GM15510 (cell line): Measurements from ENCODE around the gene CARS2.

Experiments used
- POLR2A ChIP-seq: IDR thresholded peaks from 3 replicates; pipeline ENCODE4 v1.6.1; 2011; ENCODE audit warnings: borderline replicate concordance; ENCODE audit not compliant: insufficient read length; ENCODE audit errors: extremely low read depth

The CARS2 gene

DNA sequence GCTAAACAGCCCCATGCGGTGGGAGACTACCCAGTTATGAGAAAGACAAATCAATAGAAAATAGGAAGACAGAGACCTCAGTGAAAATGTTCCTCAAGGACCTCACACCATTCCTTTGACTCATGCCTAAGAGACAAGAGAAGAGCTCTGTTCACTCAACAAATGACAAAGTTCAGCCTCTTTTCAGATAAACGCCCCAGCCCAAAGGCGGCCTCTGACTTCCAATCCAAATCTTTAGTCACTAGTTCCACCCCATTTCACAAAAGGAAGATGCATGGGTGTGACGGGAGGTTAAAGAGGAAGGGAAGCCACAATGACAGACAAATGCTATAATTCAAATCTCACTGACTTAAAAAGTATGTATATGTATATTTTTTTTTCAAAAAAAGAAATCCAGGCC lies 8.1 kb downstream of the CARS2 start:
- no peak for TF ChIP-seq POLR2A

DNA sequence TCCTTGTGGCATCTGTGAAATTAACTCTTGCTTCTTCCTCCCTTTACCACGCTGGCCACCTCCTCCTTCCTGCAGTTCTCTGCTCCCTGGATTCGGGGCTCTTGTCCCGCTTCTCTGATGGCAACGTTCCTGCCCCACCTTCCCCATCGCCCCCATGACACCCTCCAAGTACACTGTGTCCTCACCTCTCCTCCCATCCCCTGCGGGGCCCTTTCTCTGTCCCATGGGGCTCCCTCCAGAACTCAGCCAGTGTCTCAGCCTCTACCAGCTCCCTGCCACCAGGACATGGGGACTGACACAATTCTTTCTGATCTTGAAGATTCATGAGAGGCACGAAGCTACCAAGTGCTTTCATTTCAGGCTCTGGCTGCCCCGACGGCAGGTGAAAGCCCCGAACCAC lies 9.1 kb downstream of the CARS2 start:
- no peak for TF ChIP-seq POLR2A

DNA sequence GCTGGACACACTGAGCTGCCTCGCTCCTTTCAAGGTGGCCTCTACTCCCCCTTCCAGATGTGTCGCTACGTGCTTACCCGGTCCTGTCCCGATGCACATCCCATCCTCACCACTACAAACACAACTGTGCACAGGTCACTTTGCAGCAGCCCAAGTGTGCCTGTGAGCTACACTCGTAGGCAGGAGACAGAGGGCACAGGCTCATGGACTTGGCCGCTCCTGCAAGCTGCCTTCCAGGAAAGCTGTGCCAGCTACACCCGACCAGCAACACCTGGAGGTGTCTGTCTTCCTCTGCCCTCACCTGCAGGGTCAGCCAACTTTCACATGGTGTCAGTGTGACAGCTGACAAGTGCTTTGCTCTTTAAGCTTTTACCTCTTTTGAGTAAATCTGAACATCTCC lies 15.4 kb downstream of the CARS2 start:
- no peak for TF ChIP-seq POLR2A

DNA sequence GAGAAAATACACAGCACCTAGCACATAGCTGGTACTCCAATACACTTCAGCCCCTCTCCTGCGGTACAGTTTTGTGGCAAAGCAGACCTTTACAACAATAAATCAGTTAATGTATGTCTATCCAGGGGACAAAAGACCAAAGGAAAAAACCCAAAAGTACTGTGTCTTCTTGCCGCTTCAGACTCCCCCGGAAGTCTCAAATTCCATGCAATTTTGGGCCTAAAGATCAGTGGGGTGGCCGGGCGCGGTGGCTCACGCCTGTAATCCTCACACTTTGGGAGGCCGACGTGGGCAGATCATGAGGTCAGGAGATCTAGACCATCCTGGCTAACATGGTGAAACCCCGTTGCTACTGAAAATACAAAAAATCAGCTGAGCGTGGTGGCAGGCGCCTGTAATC lies 16.2 kb downstream of the CARS2 start:
- TF ChIP-seq POLR2A: no peak

DNA sequence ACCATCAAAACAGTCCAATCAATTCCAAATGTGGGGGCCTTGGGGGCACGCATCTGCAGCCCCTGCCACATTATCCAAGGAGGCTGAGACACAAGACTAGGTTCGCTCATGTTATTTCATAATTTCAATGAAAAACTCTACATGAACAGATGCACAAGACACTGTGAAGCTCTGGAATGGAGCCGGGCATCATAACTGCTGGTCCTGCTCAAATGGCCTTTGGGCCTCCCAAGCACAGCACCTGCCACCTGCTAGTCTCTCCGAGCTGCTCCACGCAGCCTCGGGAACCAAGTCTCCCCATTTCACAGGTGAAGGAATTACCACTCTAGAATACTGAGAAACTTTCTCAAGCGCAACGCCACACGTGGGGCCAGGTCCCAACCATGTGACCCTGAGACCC lies 16.9 kb downstream of the CARS2 start:
- TF ChIP-seq POLR2A: no peak

DNA sequence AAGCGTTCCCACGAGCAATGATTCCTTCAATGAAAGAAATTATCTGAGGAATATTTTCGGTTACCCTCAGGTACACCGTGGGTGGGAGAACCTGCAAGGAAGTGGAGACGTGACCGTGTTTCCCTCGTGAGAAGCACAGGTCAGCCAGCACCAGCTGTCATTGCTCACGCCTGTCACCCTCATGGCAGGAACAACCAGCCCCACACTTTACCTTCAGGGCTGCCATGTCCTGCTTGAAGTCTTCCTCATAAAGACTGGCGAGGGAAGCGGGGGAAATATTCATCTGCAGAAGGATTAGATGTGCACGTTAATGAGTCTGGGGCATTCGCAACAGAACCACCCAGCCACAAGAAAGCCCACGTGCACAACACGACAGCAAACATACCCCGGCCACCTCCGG lies 18.2 kb downstream of the CARS2 start:
- no peak for TF ChIP-seq POLR2A

DNA sequence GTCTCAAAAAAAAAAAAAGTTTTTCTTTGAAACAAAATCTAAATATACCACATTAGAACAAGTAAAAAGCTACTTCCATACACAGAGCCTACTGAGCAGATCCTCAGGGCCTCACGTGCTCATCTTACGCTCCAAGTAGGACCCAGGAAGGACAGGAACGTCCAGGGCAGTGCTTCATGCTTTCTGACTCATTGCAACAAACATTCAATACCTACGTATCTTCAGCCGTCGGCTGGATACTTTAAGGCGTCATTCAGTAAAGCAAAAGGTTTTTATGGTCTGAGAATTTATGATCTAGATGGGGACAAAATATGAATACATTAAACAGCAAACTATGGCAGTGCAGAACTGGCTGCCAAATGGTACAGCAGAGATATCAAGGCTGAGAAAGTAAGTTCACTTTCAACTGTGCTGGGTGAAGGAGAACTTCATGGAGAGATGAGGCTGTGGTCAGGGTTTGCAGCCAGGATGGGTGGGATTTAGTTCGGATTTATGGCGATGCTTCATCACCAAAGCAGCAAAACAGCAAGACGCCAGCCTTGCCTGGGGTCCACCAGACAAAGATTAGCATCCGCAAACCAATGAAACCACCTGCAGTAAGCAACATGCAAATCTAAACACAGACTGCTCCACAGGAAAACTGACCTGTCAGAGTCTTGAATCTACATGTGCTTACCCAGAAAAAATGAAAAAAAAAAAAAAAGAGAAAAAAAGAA lies 20.5 kb downstream of the CARS2 start:
- no peak for TF ChIP-seq POLR2A

DNA sequence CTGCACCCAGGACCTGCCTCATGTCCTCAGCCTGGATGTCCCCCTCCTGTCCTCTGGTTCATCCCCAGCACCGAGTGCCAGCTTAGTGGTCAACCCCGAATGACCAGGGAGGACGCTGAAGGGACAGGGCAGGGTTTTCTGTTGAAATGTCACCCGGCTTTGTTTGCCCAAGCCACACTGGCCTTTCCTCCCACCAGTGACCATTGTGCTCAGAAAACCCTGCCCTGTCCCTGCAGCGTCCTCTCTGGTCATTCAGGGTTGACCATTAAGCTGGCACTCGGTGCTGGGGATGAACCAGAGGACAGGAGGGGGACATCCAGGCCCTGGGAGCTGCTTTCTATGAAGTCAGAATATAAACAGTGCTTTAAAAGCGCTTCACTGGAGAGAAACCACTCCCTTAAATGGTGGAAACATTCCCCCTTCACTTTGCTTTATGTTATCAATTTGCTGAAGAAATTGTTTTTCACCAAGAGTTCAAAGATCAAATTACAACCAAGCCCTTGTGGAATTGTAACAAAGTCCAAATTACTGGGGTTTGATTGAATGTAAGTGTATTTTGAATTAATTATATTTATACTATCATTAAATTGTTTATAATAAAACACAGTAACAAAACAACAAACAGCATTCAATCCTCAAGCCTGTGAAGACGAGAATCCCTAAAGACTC lies 21.4 kb downstream of the CARS2 start:
- no peak for TF ChIP-seq POLR2A

DNA sequence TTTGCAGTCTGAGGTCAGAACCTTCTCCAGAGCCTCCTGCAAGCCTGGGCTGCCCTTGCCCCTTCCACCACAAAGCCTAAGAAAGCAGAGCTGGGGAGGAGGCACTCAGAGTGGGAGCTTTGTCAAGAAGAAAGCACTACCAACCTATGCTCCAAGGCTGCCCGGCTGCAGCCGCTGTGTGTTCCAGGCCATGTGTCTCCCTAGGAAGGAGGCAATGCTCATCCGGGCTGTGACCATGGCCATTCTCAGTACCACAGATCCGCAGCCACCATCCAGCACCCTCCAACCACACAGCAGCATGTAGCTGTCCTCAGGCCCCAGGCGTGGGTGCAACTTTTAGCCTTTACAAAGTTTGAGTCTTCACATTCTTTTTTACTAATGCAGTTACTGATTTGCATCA lies 22.0 kb downstream of the CARS2 start:
- no peak for TF ChIP-seq POLR2A

DNA sequence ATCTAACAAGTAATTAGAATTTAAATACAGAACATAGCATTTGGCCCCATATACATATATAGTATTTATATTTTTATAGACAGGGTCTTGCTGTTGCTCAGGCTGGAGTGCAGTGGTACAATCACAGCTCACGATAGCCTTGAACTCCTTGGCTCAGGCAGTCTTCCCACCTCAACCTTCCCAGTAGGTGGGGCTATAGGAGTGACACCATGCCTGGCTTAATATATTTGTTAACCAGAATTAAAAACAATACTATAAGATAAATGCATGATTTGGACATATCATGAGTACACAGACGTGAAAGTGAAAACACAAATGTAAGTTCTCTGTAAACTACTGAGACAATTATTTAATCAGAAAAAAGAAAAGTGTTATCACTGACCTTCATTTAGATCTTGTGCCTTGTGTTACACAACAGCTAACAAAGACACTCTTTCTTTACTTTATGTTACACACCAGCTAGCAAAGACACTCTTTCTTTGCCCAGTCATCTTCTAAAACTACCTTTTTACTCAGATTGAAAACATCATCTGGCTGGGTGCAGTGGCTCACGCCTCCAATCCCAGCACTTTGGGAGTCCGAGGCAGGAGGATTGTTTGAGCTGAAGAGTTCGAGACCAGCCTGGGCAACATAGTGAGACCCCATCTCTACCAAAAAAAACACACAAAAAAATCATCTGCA lies 22.6 kb downstream of the CARS2 start:
- no peak for TF ChIP-seq POLR2A

DNA sequence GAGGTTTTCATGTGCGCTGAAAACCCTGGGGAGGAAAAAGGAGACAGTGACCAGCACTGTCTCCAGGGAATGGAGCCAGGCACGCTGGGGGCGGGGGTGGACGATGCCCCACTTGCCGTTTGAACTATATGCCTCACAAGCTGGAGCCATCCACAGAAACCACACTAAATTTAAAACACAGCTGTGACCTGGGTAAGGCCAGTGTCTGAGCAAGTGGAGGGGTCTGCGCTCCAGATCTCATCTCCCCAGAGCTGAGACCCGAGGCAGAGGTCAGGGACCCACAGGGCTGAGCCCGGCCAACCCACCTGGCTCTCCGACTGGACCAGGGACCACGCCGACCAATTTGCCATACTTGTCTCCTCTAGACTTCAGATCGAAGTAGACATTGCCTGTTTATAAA lies 23.2 kb downstream of the CARS2 start:
- TF ChIP-seq POLR2A: no peak

DNA sequence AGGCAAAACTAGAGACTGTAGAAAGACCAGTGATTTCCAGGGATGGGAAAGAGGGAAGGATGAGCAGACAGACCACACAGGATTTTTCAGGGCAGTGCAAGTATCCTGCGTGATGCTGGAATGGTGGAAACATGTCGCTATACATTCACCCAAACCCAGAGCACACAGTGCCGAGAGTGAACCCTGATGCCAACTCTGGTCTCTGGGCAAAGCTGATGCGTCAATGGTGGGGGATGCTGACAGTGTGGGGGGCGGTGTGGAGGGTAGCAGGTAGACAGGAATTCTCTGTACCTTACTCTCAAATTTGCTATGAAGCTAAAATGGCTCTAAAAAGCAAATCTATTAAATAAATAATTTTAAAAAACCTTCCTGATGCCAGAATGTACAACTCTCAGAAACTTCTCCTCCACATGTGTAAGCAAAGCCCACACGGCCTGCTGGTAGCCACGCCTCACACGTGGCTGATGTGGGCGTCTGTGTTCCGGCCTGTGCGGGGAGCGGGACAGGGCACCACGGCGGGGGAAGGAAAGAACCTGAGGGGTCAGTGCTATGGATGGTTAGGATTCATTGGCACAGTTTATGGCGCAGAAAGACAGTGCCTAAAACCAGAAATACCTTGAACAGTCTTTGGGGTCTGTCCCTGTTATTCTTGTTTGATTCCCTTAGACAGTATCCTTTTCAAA lies 23.9 kb downstream of the CARS2 start:
- TF ChIP-seq POLR2A: no peak

DNA sequence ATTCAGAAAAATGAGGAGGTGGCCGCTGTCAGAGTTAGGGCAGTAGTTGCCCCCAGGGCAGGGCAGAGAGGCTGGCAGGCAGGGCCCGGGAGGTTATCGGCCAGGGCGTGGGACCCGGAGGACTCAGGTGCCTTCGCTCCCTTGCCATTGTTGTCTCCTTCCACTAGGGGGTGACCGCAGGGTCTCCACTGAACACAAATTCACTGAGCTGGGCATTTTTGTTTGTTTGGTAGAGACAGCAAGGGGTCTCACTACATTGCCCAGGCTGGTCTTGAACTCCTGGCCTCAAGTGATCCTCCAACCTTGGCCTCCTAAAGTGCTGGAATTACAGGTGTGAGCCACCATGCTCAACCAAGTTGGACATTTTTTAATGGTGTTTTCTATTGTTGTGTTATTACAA lies 25.1 kb downstream of the CARS2 start:
- TF ChIP-seq POLR2A: no peak

DNA sequence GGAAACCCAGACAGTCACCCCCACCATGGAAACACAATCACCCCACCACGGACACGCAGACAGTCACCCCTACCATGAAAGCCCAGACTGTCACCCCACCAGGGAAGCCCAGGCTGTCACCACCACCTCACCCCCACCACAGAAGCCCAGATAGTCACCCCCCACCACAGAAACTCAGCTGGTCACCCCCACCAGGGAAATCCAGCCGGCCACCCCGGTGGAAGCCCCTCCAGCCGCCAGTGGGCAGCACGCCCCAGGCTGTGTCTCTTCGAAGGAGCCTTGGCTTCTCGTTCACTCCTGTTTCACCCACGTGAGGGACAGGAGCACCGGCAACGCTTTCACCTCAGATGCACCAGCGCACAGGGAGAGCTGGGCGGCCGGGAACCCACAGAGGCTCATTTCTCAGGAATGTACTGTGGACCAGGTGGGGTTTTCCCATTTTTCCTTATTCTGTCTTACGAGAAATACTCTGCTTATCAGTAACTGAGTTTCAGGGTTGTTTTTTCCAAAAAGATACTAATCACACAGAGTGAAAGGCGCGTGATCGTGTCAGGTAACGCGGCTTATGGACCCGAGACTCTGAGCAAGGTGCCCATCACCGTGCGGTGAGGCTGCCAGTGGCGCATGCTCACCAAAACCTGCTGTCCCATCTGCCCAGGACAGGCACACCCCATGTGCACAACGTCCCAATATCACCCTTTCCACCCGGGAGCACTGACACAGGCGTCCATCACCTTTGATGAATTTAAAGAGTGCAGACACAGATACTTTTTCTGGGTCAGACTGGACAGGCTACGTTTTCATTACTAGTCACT lies 28.0 kb downstream of the CARS2 start:
- TF ChIP-seq POLR2A: no peak
